Mucosa of descending colon (tissue), 3 donors: Measurements from ENCODE around the gene IHH. TPM values are rescaled to one million over a fixed set of nuclear protein-coding genes. Genes with fewer than 3 reads are reported as not detected.

ENCODE experiments used
- ATAC-seq: fragments of 200-7000 bp; cut with Tn5 transposase; one replicate; pipeline ENCODE4 v1.9.1; 2020; ENCODE audit warnings: mild to moderate bottlenecking, moderate library complexity
- DNase-seq, 3 donors: peaks; one replicate each; pipeline ENCODE4 v3.0.0-alpha.2; 2020
- H3K36me3 ChIP-seq: fragments of 200-600 bp; one replicate; pipeline ENCODE4 v1.8.0; 2021; ENCODE audit warnings: low read depth, mild to moderate bottlenecking
- H3K4me1 ChIP-seq: fragments of 200-600 bp; one replicate; pipeline ENCODE4 v1.8.0; 2021; ENCODE audit warnings: low read depth, mild to moderate bottlenecking
- H3K4me3 ChIP-seq: fragments of 200-600 bp; one replicate; pipeline ENCODE4 v1.8.0; 2021; ENCODE audit warnings: mild to moderate bottlenecking
- H3K9me3 ChIP-seq: fragments of 200-600 bp; one replicate; pipeline ENCODE4 v1.8.0; 2021; ENCODE audit warnings: mild to moderate bottlenecking
- CTCF ChIP-seq: fragments of 200-600 bp; IDR thresholded peaks from one replicate; pipeline ENCODE4 v1.8.0; 2022; ENCODE audit warnings: antibody characterized with exemption, mild to moderate bottlenecking
- intact Hi-C, 2 donors: fragments of 100-400 bp; cut with DNase I in 1 of 2; cut with micrococcal nuclease in 1 of 2; formaldehyde crosslinking; loops; one replicate each; pipeline versions ENCODE4 v1.11.0 to v1.11.1; 2022; cut with DNase I, micrococcal nuclease
- total RNA-seq, 3 donors: library from RNA; stranded (reverse); fragmentation: NEBNext Ultra II Directional in 2 of 3; extraction: Animal tissue kit (Norgen Biotek cat#: 25700) in 2 of 3; gene quantifications; one replicate each; pipeline versions ENCODE4 v1.2.1 to v1.2.4, GENCODE V29; 2021 to 2023
- donor health status: DM: no; HTN: no; CAD: no; lungs with moderate emphysema.
- donor health status: DM: no; HTN: no; CAD: no.
- donor health status: DM: no; HTN: yes; CAD: no.

Gene IHH
- total RNA-seq, 3 donors from 2014 or later = 31.0 to 91.2 (median 57.6) TPM

- DNase-seq (no peak), ATAC-seq (no peak)
- no peaks in the 10 kb centered on the region for H3K9me3 ChIP-seq
- H3K4me1 ChIP-seq = peaks cover 28% of the 10 kb centered on the region
- intact Hi-C loops = no loop called here
- H3K36me3 ChIP-seq = no peaks in the 10 kb centered on the region
- no peak overlapping the region for H3K4me3 ChIP-seq
- no peak for TF ChIP-seq CTCF
These were observed 1.4 kb upstream of the IHH start for GRCh38 chr2:219062081-219062480.

- Histone ChIP-seq H3K4me1 (peaks cover 30% of the 10 kb centered on the region), H3K9me3 (no peaks in the 10 kb centered on the region), H3K4me3 (peak overlapping the region; percentile 58), H3K36me3 (peaks cover 4% of the 10 kb centered on the region)
- ATAC-seq (peak; percentile 9), DNase-seq (peak in 2 of 3 donors; percentile 62 to 65)
- TF ChIP-seq CTCF = no peak
- intact Hi-C loops = loop anchor here in 1 of 2 donors (10.0 kb wide), 1 partner anchor 95 kb away; no protein-coding TSS in a partner anchor
These were observed 717 bp downstream of the IHH start for GRCh38 chr2:219059725-219060682.

- ATAC-seq = no peak
- no peak for TF ChIP-seq CTCF
- intact Hi-C loops = loop anchor here in 1 of 2 donors (10.0 kb wide), 1 partner anchor 95 kb away; no protein-coding TSS in a partner anchor
- no peak for DNase-seq
- no peaks in the 10 kb centered on the region for H3K9me3 ChIP-seq
- H3K4me1 ChIP-seq = peaks cover 30% of the 10 kb centered on the region
- H3K36me3 ChIP-seq = peaks cover 5% of the 10 kb centered on the region
- H3K4me3 ChIP-seq = peak overlapping the region; percentile 58
These were observed 1.4 kb downstream of the IHH start for GRCh38 chr2:219059375-219059724.

- Histone ChIP-seq H3K9me3 (no peaks in the 10 kb centered on the region), H3K4me1 (peaks cover 30% of the 10 kb centered on the region), H3K4me3 (peak overlapping the region; percentile 58), H3K36me3 (peaks cover 5% of the 10 kb centered on the region)
- DNase-seq (peak; percentile 77 to 88 (median 83)), ATAC-seq (peak; percentile 73)
- intact Hi-C loops = loop anchor here in 1 of 2 donors (10.0 kb wide), 1 partner anchor 96 kb away; no protein-coding TSS in a partner anchor
- no peak for TF ChIP-seq CTCF
These were observed 2.0 kb downstream of the IHH start for GRCh38 chr2:219058541-219059374.

- H3K36me3 ChIP-seq = peaks cover 5% of the 10 kb centered on the region
- intact Hi-C loops = loop anchor here in 1 of 2 donors (10.0 kb wide), 1 partner anchor 97 kb away; no protein-coding TSS in a partner anchor
These were observed 2.8 kb downstream of the IHH start for GRCh38 chr2:219057709-219058540.

More at GRCh38 chr2:219057709-219058540, 2.8 kb downstream of the IHH start:
- peak; percentile 92 for TF ChIP-seq CTCF
- Histone ChIP-seq H3K4me1 (peaks cover 30% of the 10 kb centered on the region), H3K9me3 (no peaks in the 10 kb centered on the region), H3K4me3 (peak overlapping the region; percentile 58)
- ATAC-seq = peak; percentile 78
- DNase-seq = peak; percentile 84 to 92 (median 87)
